ENCODE measurements around the gene SYNDIG1.

SYNDIG1 gene

GRCh38 chr20:24640686-24641085 lies 171.3 kb downstream of the SYNDIG1 start:
- no peak for DNase-seq

- DNase-seq: no peak
These were observed 174.6 kb downstream of the SYNDIG1 start for GRCh38 chr20:24643731-24644626.

GRCh38 chr20:24646321-24646720 lies 176.9 kb downstream of the SYNDIG1 start:
- DNase-seq: no peak

GRCh38 chr20:24647713-24648112 lies 178.3 kb downstream of the SYNDIG1 start:
- DNase-seq: no peak

GRCh38 chr20:24648481-24648880 lies 179.1 kb downstream of the SYNDIG1 start:
- no peak for DNase-seq

- no peak for DNase-seq
These were observed 179.5 kb downstream of the SYNDIG1 start for GRCh38 chr20:24648919-24649318.

GRCh38 chr20:24649787-24650490 lies 180.5 kb downstream of the SYNDIG1 start:
- no peak for DNase-seq

- no peak for DNase-seq
These were observed 181.9 kb downstream of the SYNDIG1 start for GRCh38 chr20:24651171-24651975.

GRCh38 chr20:24651976-24652345 lies 182.5 kb downstream of the SYNDIG1 start:
- DNase-seq: no peak

- no peak for DNase-seq
These were observed 183.9 kb downstream of the SYNDIG1 start for GRCh38 chr20:24653306-24653705.

GRCh38 chr20:24654425-24654824 lies 185.0 kb downstream of the SYNDIG1 start:
- DNase-seq: no peak

- no peak for DNase-seq
These were observed 187.0 kb downstream of the SYNDIG1 start for GRCh38 chr20:24656391-24656790.

- DNase-seq: no peak
These were observed 187.8 kb downstream of the SYNDIG1 start for GRCh38 chr20:24657196-24657595.

GRCh38 chr20:24657878-24658620 lies 188.6 kb downstream of the SYNDIG1 start:
- no peak for DNase-seq

GRCh38 chr20:24658920-24659660 lies 189.7 kb downstream of the SYNDIG1 start:
- DNase-seq: no peak

- no peak for DNase-seq
These were observed 190.4 kb downstream of the SYNDIG1 start for GRCh38 chr20:24659835-24660234.

GRCh38 chr20:24660651-24661050 lies 191.2 kb downstream of the SYNDIG1 start:
- no peak for DNase-seq

- DNase-seq: no peak
These were observed 191.8 kb downstream of the SYNDIG1 start for GRCh38 chr20:24661255-24661654.

- DNase-seq: no peak
These were observed 192.9 kb downstream of the SYNDIG1 start for GRCh38 chr20:24662322-24662721.

GRCh38 chr20:24662752-24663365 lies 193.4 kb downstream of the SYNDIG1 start:
- no peak for DNase-seq

GRCh38 chr20:24663496-24663895 lies 194.1 kb downstream of the SYNDIG1 start:
- DNase-seq: no peak
